Tibial nerve (tissue), 4 donors: Measurements from ENCODE around the gene GRM7.

ENCODE experiments used
- CTCF ChIP-seq, 5 experiments: fragments of 200-600 bp in 3 of 5; fragments of 450-650 bp in 2 of 5; sonication (generic) in 3 of 5; IDR thresholded peaks; one replicate each; pipeline ENCODE4 v1.5.1; 2016 to 2019; ENCODE audit warnings: antibody characterized with exemption in 5 of 5, mild to moderate bottlenecking in 3 of 5, moderate library complexity in 2 of 5
- EP300 ChIP-seq, 2 donors: sonication (generic); formaldehyde crosslinking; IDR thresholded peaks; one replicate each; pipeline ENCODE4 v1.6.1; 2017; ENCODE audit warnings: antibody characterized with exemption in 2 of 2, mild to moderate bottlenecking in 1 of 2

DNA sequence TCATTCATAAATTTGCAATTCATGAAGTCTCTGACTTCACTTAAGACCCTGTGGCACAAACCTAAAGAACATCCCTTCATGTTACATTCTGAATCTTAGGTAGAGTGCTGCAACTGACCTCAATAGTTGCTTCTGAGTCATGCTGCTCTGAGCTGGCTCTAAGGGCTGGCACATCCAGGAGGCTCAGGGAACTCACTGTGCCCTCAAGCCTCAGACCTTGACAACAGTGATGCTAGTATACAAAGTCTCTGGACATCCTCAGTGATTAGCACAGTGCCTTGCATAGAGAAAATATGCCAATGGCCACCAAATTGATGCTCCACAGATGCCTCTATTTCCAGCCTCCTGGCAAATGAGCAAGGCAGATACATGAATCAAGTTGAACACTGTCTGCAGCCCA is 899.8 kb downstream of the GRM7 start:
- TF ChIP-seq CTCF (IDR thresholded peaks at IDR 0.05) (no peak), EP300 (IDR thresholded peaks at IDR 0.05) (no peak)
